Measurements from ENCODE around the gene UGT1A4.

Gene UGT1A4

DNA sequence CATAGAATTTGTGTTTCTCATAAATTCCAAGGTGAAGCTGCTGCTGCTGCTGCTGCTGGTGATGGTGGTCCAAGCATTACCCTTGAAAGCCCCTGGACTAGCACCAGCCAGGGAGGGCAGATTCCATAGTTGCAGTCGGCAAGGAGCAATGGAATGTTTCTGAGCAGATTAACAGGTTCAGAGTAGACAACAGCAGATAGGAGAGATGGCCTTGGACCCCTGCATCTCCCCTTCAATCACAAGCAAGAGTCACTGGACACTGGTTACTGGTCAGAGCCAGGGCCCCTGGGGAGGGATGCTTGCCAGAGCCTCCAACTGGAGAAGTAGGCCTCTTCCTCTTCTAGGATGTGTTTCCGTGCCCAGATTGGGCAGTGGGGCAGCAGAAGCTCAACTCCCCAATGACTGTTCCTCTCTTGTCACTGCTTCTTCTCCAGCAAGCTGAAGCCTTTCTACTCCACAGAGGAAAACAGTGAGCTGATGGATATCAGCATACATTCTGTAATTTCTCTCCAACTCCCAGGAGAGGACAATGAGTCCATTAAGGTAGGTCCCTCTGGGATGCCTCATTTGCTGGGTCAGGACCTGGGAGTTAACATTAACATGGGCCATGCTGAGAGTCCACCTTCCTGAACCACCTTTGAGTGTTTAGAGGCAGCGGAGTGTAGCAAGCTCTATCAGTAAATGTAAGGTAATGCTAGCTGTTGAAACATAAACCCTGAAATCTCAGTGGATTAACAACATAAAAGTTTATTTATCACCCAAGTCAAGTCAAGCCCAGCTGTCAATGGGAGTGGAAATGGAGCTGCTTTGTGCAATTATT lies 94.9 kb downstream of the UGT1A4 start:
- no peaks in the 10 kb centered on the region for H3K27me3 ChIP-seq (ENCODE audit: insufficient read depth, low read length, poor library complexity, severe bottlenecking)
- no peaks in the 10 kb centered on the region for H4K20me1 ChIP-seq (ENCODE audit: insufficient read depth, low read length, poor library complexity, severe bottlenecking)
- no peaks in the 10 kb centered on the region for H3F3A ChIP-seq (ENCODE audit: low read depth)
- no peaks in the 10 kb centered on the region for H3K9me3 ChIP-seq (ENCODE audit: insufficient read depth, low read depth, low read length)
- no peak overlapping the region for H3K9ac ChIP-seq (ENCODE audit: low read depth, low read length, poor library complexity, severe bottlenecking)
- TF ChIP-seq, protein P1, sequence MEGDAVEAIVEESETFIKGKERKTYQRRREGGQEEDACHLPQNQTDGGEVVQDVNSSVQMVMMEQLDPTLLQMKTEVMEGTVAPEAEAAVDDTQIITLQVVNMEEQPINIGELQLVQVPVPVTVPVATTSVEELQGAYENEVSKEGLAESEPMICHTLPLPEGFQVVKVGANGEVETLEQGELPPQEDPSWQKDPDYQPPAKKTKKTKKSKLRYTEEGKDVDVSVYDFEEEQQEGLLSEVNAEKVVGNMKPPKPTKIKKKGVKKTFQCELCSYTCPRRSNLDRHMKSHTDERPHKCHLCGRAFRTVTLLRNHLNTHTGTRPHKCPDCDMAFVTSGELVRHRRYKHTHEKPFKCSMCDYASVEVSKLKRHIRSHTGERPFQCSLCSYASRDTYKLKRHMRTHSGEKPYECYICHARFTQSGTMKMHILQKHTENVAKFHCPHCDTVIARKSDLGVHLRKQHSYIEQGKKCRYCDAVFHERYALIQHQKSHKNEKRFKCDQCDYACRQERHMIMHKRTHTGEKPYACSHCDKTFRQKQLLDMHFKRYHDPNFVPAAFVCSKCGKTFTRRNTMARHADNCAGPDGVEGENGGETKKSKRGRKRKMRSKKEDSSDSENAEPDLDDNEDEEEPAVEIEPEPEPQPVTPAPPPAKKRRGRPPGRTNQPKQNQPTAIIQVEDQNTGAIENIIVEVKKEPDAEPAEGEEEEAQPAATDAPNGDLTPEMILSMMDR (conservative IDR thresholded peaks at IDR 0.05; ENCODE audit: low read length), result no peak
- no peak for TF ChIP-seq EZH2phosphoT487 (IDR thresholded peaks at IDR 0.05; ENCODE audit: borderline replicate concordance)
- no peaks in the 10 kb centered on the region for H3K36me3 ChIP-seq (ENCODE audit: insufficient read depth, low read length)
- no peak overlapping the region for H3K4me2 ChIP-seq (ENCODE audit: low read depth, low read length, poor library complexity, severe bottlenecking)
- no peak overlapping the region for H3K4me3 ChIP-seq (ENCODE audit: low read length, poor library complexity, severe bottlenecking)
- no peaks in the 10 kb centered on the region for H3K4me1 ChIP-seq (ENCODE audit: insufficient read depth, low read length, poor library complexity, severe bottlenecking)
- H3K79me2 ChIP-seq (ENCODE audit: insufficient read depth, low read length), result no peaks in the 10 kb centered on the region
- H3K9me2 ChIP-seq (replicated peaks; ENCODE audit: low read depth, low read length), result no peaks in the 10 kb centered on the region
- H2AFZ ChIP-seq (ENCODE audit: low read length), result no peak overlapping the region

DNA sequence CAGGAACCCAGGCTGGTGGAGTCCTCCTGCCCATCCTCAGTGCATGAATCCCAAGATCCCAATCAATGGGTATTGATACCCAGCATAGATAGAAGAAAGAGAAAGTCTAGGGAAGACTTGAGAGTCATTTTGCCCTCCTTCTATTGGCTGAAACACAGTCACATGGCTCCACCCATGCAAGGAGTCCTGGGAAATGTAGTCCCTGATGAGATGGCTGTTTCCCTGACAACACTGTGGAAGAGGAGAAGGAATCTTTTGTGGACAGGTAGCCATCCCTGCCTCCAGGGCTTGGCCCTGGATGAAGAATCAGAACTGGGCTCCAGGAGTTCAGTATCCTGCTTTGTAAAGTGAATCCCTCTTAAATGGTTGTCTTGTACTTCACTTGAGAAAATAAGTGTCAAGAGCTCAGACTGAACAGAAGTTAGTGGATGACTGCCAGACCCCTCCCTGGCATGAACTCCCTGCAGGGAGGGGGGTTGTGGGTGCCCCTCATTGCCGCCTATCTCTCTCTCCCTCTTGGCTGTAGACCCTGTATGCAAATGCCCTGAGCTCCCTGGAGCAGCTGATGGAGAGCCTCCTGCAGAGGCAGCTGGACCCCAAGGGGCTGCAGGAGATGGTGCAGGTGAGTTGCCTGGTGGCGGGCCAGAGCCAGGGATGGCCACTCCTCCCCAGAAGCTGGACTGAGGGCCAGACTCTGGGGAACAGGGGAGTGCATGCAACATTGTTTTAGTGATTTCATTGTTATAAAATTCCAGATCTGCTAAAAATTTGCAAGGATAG lies 95.7 kb downstream of the UGT1A4 start:
- H3K27me3 ChIP-seq (ENCODE audit: insufficient read depth, low read length, poor library complexity, severe bottlenecking), result no peaks in the 10 kb centered on the region
- no peak overlapping the region for H3K4me2 ChIP-seq (ENCODE audit: low read depth, low read length, poor library complexity, severe bottlenecking)
- TF ChIP-seq, protein P1 (conservative IDR thresholded peaks at IDR 0.05; ENCODE audit: low read length), result no peak
- no peak for TF ChIP-seq EZH2phosphoT487 (IDR thresholded peaks at IDR 0.05; ENCODE audit: borderline replicate concordance)

GRCh38 chr2:233815861-233816260 lies 97.3 kb downstream of the UGT1A4 start:
- H2AFZ ChIP-seq (ENCODE audit: low read length), result no peak overlapping the region
- no peaks in the 10 kb centered on the region for H3K79me2 ChIP-seq (ENCODE audit: insufficient read depth, low read length)
- no peaks in the 10 kb centered on the region for H3K27me3 ChIP-seq (ENCODE audit: insufficient read depth, low read length, poor library complexity, severe bottlenecking)
- no peak overlapping the region for H3K4me2 ChIP-seq (ENCODE audit: low read depth, low read length, poor library complexity, severe bottlenecking)
- H3K9me3 ChIP-seq (ENCODE audit: insufficient read depth, low read depth, low read length), result no peaks in the 10 kb centered on the region
- TF ChIP-seq, protein P1 (conservative IDR thresholded peaks at IDR 0.05; ENCODE audit: low read length), result no peak
- TF ChIP-seq EZH2phosphoT487 (IDR thresholded peaks at IDR 0.05; ENCODE audit: borderline replicate concordance), result no peak
- H3K9me2 ChIP-seq (replicated peaks; ENCODE audit: low read depth, low read length), result no peaks in the 10 kb centered on the region
- H4K20me1 ChIP-seq (ENCODE audit: insufficient read depth, low read length, poor library complexity, severe bottlenecking), result no peaks in the 10 kb centered on the region
- no peaks in the 10 kb centered on the region for H3K36me3 ChIP-seq (ENCODE audit: insufficient read depth, low read length)
- no peak overlapping the region for H3K4me3 ChIP-seq (ENCODE audit: low read length, poor library complexity, severe bottlenecking)
- H3K4me1 ChIP-seq (ENCODE audit: insufficient read depth, low read length, poor library complexity, severe bottlenecking), result no peaks in the 10 kb centered on the region
- no peaks in the 10 kb centered on the region for H3F3A ChIP-seq (ENCODE audit: low read depth)
- H3K9ac ChIP-seq (ENCODE audit: low read depth, low read length, poor library complexity, severe bottlenecking), result no peak overlapping the region

More for the DNA sequence above, 95.7 kb downstream of the UGT1A4 start:
- Histone ChIP-seq H3K9me3 (ENCODE audit: insufficient read depth, low read depth, low read length) (no peaks in the 10 kb centered on the region), H3K4me1 (ENCODE audit: insufficient read depth, low read length, poor library complexity, severe bottlenecking) (no peaks in the 10 kb centered on the region), H3K36me3 (ENCODE audit: insufficient read depth, low read length) (no peaks in the 10 kb centered on the region), H3K79me2 (ENCODE audit: insufficient read depth, low read length) (no peaks in the 10 kb centered on the region), H4K20me1 (ENCODE audit: insufficient read depth, low read length, poor library complexity, severe bottlenecking) (no peaks in the 10 kb centered on the region), H3K9ac (ENCODE audit: low read depth, low read length, poor library complexity, severe bottlenecking) (no peak overlapping the region), H3K4me3 (ENCODE audit: low read length, poor library complexity, severe bottlenecking) (no peak overlapping the region), H3F3A (ENCODE audit: low read depth) (no peaks in the 10 kb centered on the region), H2AFZ (ENCODE audit: low read length) (no peak overlapping the region), H3K9me2 (replicated peaks; ENCODE audit: low read depth, low read length) (no peaks in the 10 kb centered on the region)

All from Loucy (cell line).